ENCODE data around the gene ZCCHC14.

DNA sequence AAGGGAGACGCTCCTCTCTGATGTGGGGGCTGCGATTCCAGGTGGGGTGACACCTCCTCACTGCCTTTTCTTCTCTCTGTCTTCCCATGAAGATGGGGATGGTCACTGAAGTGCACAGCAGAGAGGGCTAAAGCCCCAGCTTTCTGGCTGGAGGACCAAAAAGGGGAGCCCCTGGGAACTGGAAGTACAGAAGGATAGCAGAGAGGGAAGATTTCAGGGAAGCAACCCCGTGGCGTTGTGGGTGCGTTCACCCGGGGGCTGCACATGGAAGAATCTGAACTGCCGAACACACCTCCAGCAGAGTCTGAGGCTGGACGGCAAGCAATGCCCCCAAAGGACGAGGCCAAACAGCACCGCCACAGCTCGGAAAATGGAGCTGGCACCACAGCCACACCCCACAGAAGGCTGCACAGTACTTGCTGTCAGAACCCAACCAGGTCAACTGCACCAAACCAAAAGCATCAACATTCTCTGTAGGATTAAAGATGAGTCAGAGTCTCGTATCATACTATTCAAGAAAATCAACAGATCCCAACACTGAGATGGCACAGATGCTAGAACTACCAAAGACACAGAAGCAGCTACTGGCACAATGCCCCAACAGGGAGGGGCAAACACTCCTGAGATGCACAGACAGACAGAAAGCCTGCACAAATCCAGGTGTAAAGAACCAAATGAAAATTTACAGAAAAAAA, 50.8 kb downstream of the ZCCHC14 start:
- TF ChIP-seq POLR2AphosphoS5 (IDR thresholded peaks at IDR 0.05; ENCODE audit: low read depth, low read length) (no peak), POLR2A (IDR thresholded peaks at IDR 0.05; ENCODE audit: low read depth, low read length) (no peak), SPI1 (IDR thresholded peaks at IDR 0.05; ENCODE audit: low read depth, low read length) (no peak)
